HL-60 (cell line): ENCODE measurements around the gene PDE11A.

Experiments used
- DNase-seq, 2 experiments: peaks; one replicate each; pipeline ENCODE4 v3.0.0-alpha.2; 2010 to 2020; ENCODE audit warnings: low read depth in 1 of 2, low spot score in 1 of 2
- H3K27ac ChIP-seq: fragments of 250-450 bp; sonication (Bioruptor Pico); replicated peaks from 2 replicates; pipeline ENCODE4 v1.5.1; 2020; ENCODE audit warnings: mild to moderate bottlenecking, moderate library complexity
- H3K27me3 ChIP-seq: fragments of 250-450 bp; sonication (Bioruptor Pico); 2 replicates; pipeline ENCODE4 v1.5.1; 2021; ENCODE audit warnings: mild to moderate bottlenecking, moderate library complexity; ENCODE audit not compliant: insufficient read depth, poor library complexity, severe bottlenecking
- H3K4me3 ChIP-seq: replicated peaks from 2 replicates; pipeline ENCODE4 v1.5.1; 2011; ENCODE audit warnings: mild to moderate bottlenecking, control low read depth, low read length; ENCODE audit not compliant: insufficient read depth
- GABPA ChIP-seq: IDR thresholded peaks from 2 replicates; pipeline ENCODE4 v1.6.1; 2012; ENCODE audit warnings: low read depth
- POLR2AphosphoS5 ChIP-seq: IDR thresholded peaks from 2 replicates; pipeline ENCODE4 v1.6.1; 2012; ENCODE audit warnings: low read depth
- SPI1 ChIP-seq: IDR thresholded peaks from 2 replicates; pipeline ENCODE4 v1.6.1; 2012; ENCODE audit warnings: low read depth, mild to moderate bottlenecking, borderline replicate concordance
- TF ChIP-seq, protein P1 (sequence below): IDR thresholded peaks from 2 replicates; pipeline ENCODE4 v1.6.1; 2012; ENCODE audit warnings: low read depth; ENCODE audit not compliant: insufficient replicate concordance
- TF ChIP-seq, protein P2 (sequence below): IDR thresholded peaks from one replicate; pipeline ENCODE4 v1.5.1; 2011; ENCODE audit warnings: low read length, control low read depth, inconsistent platforms; ENCODE audit not compliant: insufficient read depth

Gene PDE11A

DNA sequence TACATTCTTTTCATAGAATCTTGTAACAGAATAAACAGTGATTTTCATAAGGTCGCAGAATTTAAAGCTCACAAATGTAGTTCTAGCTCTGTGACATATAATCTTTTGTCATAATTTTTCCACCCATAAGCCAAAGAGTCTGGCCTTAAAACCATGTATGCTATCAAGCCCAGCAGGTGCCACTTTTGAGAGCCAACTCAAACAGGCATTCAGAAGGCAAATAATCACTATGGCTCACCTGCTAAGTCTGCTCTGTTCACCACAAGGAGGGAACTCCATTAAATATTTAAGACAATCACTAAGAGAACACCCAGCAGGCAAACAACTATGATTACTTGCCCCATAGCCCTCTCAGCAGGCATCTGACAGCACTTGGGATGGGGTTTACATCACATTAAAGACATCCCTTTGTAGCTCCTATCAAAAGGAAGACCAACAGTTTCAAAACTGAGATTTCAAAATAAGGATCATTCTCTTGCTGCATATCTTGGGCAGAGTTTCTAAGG, 241.6 kb downstream of the PDE11A start:
- no peak overlapping the region for H3K27ac ChIP-seq
- no peak overlapping the region for H3K4me3 ChIP-seq
- TF ChIP-seq POLR2AphosphoS5 (no peak), GABPA (no peak), SPI1 (no peak)
- TF ChIP-seq, protein P1, sequence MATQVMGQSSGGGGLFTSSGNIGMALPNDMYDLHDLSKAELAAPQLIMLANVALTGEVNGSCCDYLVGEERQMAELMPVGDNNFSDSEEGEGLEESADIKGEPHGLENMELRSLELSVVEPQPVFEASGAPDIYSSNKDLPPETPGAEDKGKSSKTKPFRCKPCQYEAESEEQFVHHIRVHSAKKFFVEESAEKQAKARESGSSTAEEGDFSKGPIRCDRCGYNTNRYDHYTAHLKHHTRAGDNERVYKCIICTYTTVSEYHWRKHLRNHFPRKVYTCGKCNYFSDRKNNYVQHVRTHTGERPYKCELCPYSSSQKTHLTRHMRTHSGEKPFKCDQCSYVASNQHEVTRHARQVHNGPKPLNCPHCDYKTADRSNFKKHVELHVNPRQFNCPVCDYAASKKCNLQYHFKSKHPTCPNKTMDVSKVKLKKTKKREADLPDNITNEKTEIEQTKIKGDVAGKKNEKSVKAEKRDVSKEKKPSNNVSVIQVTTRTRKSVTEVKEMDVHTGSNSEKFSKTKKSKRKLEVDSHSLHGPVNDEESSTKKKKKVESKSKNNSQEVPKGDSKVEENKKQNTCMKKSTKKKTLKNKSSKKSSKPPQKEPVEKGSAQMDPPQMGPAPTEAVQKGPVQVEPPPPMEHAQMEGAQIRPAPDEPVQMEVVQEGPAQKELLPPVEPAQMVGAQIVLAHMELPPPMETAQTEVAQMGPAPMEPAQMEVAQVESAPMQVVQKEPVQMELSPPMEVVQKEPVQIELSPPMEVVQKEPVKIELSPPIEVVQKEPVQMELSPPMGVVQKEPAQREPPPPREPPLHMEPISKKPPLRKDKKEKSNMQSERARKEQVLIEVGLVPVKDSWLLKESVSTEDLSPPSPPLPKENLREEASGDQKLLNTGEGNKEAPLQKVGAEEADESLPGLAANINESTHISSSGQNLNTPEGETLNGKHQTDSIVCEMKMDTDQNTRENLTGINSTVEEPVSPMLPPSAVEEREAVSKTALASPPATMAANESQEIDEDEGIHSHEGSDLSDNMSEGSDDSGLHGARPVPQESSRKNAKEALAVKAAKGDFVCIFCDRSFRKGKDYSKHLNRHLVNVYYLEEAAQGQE: no peak
- TF ChIP-seq, protein P2, sequence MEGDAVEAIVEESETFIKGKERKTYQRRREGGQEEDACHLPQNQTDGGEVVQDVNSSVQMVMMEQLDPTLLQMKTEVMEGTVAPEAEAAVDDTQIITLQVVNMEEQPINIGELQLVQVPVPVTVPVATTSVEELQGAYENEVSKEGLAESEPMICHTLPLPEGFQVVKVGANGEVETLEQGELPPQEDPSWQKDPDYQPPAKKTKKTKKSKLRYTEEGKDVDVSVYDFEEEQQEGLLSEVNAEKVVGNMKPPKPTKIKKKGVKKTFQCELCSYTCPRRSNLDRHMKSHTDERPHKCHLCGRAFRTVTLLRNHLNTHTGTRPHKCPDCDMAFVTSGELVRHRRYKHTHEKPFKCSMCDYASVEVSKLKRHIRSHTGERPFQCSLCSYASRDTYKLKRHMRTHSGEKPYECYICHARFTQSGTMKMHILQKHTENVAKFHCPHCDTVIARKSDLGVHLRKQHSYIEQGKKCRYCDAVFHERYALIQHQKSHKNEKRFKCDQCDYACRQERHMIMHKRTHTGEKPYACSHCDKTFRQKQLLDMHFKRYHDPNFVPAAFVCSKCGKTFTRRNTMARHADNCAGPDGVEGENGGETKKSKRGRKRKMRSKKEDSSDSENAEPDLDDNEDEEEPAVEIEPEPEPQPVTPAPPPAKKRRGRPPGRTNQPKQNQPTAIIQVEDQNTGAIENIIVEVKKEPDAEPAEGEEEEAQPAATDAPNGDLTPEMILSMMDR: no peak
- H3K27me3 ChIP-seq: no peaks in the 10 kb centered on the region
- DNase-seq: no peak

DNA sequence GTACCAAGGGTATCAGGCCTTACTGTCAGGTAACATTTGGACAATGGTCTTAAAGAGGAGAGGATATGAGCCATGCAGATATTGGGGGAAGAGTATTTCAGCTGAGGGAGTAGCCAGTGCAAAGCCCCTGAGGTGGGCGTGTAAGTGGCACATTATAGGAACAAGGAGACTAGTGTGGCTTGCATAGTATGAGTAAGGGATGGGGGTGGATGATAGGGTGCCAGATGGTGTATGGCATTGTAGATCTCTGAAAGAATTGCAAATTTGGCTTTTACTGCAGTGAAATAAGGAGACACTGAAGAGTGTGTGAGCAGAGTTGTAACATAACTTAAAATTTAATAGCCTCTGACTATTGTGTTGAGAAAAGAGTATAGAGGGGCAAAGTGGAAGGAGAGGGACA, 244.0 kb downstream of the PDE11A start:
- TF ChIP-seq GABPA (no peak), SPI1 (no peak), POLR2AphosphoS5 (no peak)
- TF ChIP-seq, protein P2: no peak
- TF ChIP-seq, protein P1: no peak
- Histone ChIP-seq H3K4me3 (no peak overlapping the region), H3K27ac (no peak overlapping the region), H3K27me3 (no peaks in the 10 kb centered on the region)
- no peak for DNase-seq

DNA sequence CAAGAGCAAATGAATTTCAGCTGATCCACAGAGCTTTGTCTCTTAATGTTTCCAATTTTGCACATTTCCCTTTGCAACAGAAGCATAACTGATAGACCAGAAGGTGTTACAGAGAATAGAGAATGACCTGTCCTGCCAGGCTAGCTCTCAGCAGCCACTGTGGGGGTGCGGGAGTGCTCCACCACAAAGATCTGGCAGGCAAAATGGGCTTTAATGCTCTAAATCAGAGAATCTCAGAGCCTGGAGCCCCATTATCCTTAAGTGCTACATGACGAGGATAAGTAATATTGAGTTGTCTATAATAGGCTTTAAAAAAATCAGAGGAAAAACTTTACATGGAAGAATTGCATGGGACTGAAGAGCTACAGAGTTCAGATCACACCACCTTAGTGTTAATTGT, 245.7 kb downstream of the PDE11A start:
- no peak for DNase-seq
- Histone ChIP-seq H3K4me3 (no peak overlapping the region), H3K27me3 (no peaks in the 10 kb centered on the region), H3K27ac (no peak overlapping the region)
- no peak for TF ChIP-seq GABPA
- TF ChIP-seq, protein P1: no peak
- no peak for TF ChIP-seq SPI1

DNA sequence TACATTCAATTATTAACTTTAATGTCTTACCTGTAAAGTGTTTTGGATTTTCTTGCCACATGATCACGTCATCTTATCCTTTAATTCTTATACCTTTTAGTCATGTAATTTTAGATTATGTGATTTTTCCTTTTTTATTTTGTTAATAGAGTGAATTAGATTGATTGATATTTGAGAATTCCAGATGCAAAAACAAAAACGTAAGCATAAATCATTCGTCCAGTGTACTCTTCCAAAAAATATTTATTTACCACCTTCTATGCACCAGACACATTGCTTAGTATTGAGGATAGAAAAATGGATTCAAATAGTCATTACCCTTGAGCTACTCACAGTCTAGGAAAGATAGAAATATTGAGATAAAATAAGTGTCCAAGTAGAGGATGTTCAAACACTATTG, 249.6 kb downstream of the PDE11A start:
- H3K27ac ChIP-seq: no peak overlapping the region

More for the DNA sequence above, 249.6 kb downstream of the PDE11A start:
- DNase-seq: no peak
- no peak overlapping the region for H3K4me3 ChIP-seq
- peaks cover 5% of the 10 kb centered on the region for H3K27me3 ChIP-seq
- TF ChIP-seq, protein P2: no peak
- no peak for TF ChIP-seq SPI1
- no peak for TF ChIP-seq GABPA
- TF ChIP-seq, protein P1: no peak
- TF ChIP-seq POLR2AphosphoS5: no peak
